Prostate gland (tissue), 2 donors: ENCODE data around the gene ODC1. TPM values are rescaled to one million over a fixed set of nuclear protein-coding genes. Genes with fewer than 3 reads are reported as not detected.

ENCODE experiments used
- DNase-seq: peaks from one replicate; pipeline ENCODE4 v3.0.0-alpha.2; 2019; ENCODE audit warnings: low spot score
- H3K27ac ChIP-seq, 2 donors: fragments of 200-600 bp; sonication (generic); 2 replicates each; pipeline ENCODE4 v1.5.1; 2017 to 2019
- H3K27me3 ChIP-seq: fragments of 200-600 bp; sonication (generic); replicated peaks from 2 replicates; pipeline ENCODE4 v1.5.1; 2019; ENCODE audit not compliant: insufficient read depth
- H3K36me3 ChIP-seq, 2 donors: fragments of 200-600 bp; sonication (generic); 1 replicate in 1 of 2; 2 replicates in 1 of 2; pipeline versions ENCODE4 v1.5.1 to v1.8.1; 2017 to 2019
- H3K4me1 ChIP-seq: fragments of 200-600 bp; sonication (generic); replicated peaks from 2 replicates; pipeline ENCODE4 v1.5.1; 2019
- H3K4me3 ChIP-seq, 2 donors: fragments of 200-600 bp; sonication (generic); 2 replicates each; pipeline ENCODE4 v1.5.1; 2017 to 2019
- H3K9me3 ChIP-seq: fragments of 200-600 bp; sonication (generic); 2 replicates; pipeline ENCODE4 v1.5.1; 2017
- POLR2A ChIP-seq: fragments of 450-650 bp; IDR thresholded peaks from one replicate; pipeline ENCODE4 v1.6.1; 2016; ENCODE audit warnings: antibody characterized with exemption, mild to moderate bottlenecking
- POLR2AphosphoS5 ChIP-seq: sonication (generic); formaldehyde crosslinking; IDR thresholded peaks from one replicate; pipeline ENCODE4 v1.6.1; 2017; ENCODE audit warnings: antibody characterized with exemption
- WGBS: methylation state at CpG from one replicate; pipeline ENCODE4 v1.1.5; 2018; 5-methylcytosine and 5-hydroxymethylcytosine counted together
- intact Hi-C: fragments of 100-400 bp; cut with DNase I; formaldehyde crosslinking; loops from one replicate; pipeline ENCODE4 v1.14.2; 2022
- total RNA-seq, 2 donors: library from RNA; depleted of rRNA; stranded (reverse); fragments of >200 nt; gene quantifications; one replicate each; pipeline ENCODE4 v1.1.0, GENCODE V29; 2016
- TF ChIP-seq, protein P1 (sequence below), 4 experiments: fragments of 200-600 bp in 2 of 4; fragments of 450-650 bp in 2 of 4; sonication (generic) in 2 of 4; IDR thresholded peaks; 1 replicate in 3 of 4; 2 replicates in 1 of 4; pipeline ENCODE4 v1.5.1; 2016 to 2019; ENCODE audit warnings: antibody characterized with exemption in 4 of 4, mild to moderate bottlenecking in 2 of 4, moderate library complexity in 2 of 4

ODC1 gene
- total RNA-seq, 2 donors from 2014 or later = 147 to 261 TPM

DNA sequence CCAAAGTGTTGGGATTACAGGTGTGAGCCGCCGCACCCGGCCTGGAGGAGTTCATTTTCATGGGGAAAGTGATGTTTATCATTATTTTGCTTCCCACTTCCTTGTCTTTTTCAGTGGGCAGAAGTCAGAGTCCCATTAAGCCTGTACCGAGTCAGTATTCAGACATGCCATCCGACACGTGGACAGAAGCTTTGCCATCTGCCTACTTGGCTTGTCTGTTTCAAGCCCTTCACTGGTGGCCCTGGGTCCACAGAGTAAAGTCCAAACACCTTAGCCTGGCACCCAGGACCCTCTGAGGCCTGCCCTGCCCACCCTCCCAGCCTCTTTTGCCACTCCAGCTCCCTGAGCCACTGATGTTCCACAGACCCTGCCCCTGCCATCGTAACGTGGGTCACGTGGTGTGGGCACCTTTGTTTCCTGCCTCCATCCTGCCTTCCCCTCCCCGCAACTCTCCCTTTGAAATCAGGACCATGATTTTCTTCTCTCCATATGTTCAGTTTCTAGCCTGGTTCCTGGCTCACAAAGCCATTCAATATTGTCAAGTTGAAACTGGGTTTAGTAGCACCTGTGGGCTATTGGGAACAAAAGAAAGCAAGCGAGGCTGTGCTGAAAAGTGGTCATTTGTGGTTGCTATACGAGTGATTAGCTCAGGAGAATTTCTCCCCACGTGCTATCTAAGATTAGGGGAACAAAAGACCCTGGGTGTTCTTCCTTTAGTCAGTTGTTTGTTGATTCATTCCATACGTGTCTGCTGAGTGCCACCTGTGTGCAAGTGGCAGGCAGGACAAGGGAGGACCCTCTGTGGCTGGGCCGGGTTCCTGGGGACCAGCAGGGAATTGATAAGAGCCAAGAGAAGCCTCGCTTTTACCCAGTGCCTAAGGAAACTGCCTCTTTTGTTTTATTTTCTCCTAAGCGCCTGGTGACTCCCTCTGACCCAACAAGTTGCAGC is 5.1 kb upstream of the ODC1 start:
- no peak for DNase-seq
- intact Hi-C loops = no loop called here
- 75% methylated on average over 17 of the region's 17 CpGs for WGBS

DNA sequence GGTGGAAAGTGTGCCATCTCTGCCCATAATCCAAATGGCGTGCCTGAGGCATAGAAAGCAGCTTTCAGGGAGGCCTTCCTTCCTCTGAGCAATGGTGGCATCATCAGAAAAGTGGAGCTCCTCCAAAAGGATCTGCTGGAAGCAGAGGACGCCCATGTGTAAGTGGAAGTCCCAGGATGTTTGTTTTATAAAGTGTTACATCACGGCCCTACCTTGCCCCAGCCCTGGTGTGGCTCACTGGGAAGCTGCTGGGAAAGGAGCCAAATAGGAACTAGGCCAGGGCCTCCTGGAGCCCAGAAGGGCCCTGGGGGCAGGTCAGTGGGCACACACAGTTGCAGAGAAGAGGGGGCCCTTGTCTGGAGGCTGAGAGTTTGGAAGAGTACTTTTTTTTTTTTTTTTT is 4.2 kb upstream of the ODC1 start:
- no peaks in the 10 kb centered on the region for H3K36me3 ChIP-seq
- H3K9me3 ChIP-seq = no peaks in the 10 kb centered on the region
- DNase-seq = peak; percentile 80
- H3K27me3 ChIP-seq = no peaks in the 10 kb centered on the region
- peak overlapping the region; percentile 65 to 71 for H3K27ac ChIP-seq
- intact Hi-C loops = no loop called here
- H3K4me3 ChIP-seq = no peak overlapping the region
- peak; percentile 91 for TF ChIP-seq POLR2AphosphoS5
- TF ChIP-seq, protein P1, sequence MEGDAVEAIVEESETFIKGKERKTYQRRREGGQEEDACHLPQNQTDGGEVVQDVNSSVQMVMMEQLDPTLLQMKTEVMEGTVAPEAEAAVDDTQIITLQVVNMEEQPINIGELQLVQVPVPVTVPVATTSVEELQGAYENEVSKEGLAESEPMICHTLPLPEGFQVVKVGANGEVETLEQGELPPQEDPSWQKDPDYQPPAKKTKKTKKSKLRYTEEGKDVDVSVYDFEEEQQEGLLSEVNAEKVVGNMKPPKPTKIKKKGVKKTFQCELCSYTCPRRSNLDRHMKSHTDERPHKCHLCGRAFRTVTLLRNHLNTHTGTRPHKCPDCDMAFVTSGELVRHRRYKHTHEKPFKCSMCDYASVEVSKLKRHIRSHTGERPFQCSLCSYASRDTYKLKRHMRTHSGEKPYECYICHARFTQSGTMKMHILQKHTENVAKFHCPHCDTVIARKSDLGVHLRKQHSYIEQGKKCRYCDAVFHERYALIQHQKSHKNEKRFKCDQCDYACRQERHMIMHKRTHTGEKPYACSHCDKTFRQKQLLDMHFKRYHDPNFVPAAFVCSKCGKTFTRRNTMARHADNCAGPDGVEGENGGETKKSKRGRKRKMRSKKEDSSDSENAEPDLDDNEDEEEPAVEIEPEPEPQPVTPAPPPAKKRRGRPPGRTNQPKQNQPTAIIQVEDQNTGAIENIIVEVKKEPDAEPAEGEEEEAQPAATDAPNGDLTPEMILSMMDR (IDR thresholded peaks at IDR 0.05) = no peak
- WGBS = 18% methylated on average over 3 of the region's 3 CpGs
- peaks cover 16% of the 10 kb centered on the region for H3K4me1 ChIP-seq

More for the DNA sequence above, 5.1 kb upstream of the ODC1 start:
- no peaks in the 10 kb centered on the region for H3K27me3 ChIP-seq
- H3K27ac ChIP-seq = peak overlapping the region; percentile 47 to 71
- no peak for TF ChIP-seq POLR2AphosphoS5
- TF ChIP-seq, protein P1 (IDR thresholded peaks at IDR 0.05) = no peak
- TF ChIP-seq POLR2A = no peak
- H3K4me3 ChIP-seq = no peak overlapping the region
- no peaks in the 10 kb centered on the region for H3K36me3 ChIP-seq
- no peaks in the 10 kb centered on the region for H3K9me3 ChIP-seq
- peaks cover 22% of the 10 kb centered on the region for H3K4me1 ChIP-seq

DNA sequence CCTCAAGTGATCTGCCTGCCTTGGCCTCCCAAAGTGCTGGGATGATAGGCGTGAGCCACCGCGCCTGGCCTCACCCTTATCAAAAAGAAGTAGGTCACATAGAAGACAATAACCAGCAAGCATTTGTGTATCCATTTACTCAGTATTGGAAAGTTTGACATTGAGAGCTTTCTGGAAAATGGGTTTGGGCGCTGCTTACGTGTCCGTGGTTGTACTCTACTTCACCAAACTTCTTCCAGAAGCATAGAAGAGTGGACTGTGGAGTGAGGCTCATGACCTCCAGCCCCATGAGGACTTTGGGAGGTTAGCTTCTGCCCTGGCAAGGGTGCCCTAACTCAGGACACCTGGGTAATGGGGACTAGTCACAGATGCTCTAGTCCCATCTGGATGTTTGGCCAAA is 3.7 kb upstream of the ODC1 start:
- Histone ChIP-seq H3K4me1 (peaks cover 11% of the 10 kb centered on the region), H3K27me3 (no peaks in the 10 kb centered on the region), H3K4me3 (no peak overlapping the region), H3K9me3 (no peaks in the 10 kb centered on the region), H3K27ac (peak overlapping the region; percentile 65 to 71), H3K36me3 (no peaks in the 10 kb centered on the region)
- intact Hi-C loops = no loop called here
- no peak for DNase-seq
- no peak for TF ChIP-seq POLR2AphosphoS5
- TF ChIP-seq, protein P1 (IDR thresholded peaks at IDR 0.05) = no peak
- WGBS = 99% methylated on average over 6 of the region's 6 CpGs

DNA sequence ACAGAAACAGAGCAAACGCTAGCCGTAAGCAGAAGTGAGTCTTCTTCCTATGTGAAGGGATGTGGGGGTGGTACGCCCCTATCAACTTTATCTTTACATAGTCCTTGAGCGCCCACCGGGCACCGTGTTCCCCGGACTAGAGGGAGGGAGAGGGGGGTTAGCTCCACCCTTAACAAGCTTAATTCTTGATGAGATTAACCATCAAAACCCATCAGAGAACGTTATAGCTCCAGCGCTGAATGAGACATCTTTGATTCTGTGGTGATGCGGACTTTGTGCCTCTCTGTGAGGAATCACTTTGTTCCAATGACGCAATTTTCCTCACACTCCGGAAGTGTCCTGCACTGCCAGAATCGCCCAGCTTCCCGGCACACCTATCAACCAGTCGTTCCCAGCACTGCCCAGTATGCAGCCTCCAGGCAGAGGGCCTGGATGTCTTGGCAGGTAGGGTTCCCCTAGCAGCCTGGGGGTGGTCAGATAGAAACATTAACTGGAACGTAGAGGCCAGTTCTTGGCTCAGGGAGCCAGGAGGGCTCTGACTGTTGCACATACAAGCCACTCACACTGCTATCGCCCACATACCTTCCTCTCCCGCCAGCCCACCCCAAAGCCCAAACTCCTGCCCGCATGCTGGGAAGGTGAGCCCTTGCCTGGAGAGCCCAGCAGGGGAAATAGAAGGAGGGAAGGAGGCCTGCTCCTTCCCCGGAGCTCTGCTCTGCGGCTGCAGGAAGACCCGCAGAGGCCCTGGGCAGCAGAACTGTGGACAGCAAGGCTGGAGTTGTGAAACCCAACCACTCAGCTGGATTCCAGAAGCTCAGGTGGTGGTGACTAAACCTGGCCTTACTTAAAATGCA is 1.9 kb upstream of the ODC1 start:
- intact Hi-C loops = loop anchor here (10.0 kb wide), 1 partner anchor 215 kb away; no protein-coding TSS in a partner anchor
- WGBS = 76% methylated on average over 22 of the region's 22 CpGs
- Histone ChIP-seq H3K4me3 (no peak overlapping the region), H3K36me3 (no peaks in the 10 kb centered on the region), H3K9me3 (no peaks in the 10 kb centered on the region), H3K4me1 (peaks cover 11% of the 10 kb centered on the region), H3K27me3 (no peaks in the 10 kb centered on the region), H3K27ac (no peak overlapping the region)
- no peak for DNase-seq
- TF ChIP-seq, protein P1 (IDR thresholded peaks at IDR 0.05) = no peak
- no peak for TF ChIP-seq POLR2AphosphoS5
- no peak for TF ChIP-seq POLR2A
